Activated CD4-positive, alpha-beta T cell treated with anti-CD3 and anti-CD28 coated beads for 48 hours (primary cell): ENCODE data around the gene LMNTD2.
"Not testable (repeated sequence)": the region's sequence is repeated elsewhere in the genome, so short reads cannot be mapped to it uniquely, and the experiment has no call there.

Source experiments
- DNase-seq: peaks from one replicate; pipeline ENCODE4 v3.0.0-alpha.2; 2020

Gene LMNTD2

DNA sequence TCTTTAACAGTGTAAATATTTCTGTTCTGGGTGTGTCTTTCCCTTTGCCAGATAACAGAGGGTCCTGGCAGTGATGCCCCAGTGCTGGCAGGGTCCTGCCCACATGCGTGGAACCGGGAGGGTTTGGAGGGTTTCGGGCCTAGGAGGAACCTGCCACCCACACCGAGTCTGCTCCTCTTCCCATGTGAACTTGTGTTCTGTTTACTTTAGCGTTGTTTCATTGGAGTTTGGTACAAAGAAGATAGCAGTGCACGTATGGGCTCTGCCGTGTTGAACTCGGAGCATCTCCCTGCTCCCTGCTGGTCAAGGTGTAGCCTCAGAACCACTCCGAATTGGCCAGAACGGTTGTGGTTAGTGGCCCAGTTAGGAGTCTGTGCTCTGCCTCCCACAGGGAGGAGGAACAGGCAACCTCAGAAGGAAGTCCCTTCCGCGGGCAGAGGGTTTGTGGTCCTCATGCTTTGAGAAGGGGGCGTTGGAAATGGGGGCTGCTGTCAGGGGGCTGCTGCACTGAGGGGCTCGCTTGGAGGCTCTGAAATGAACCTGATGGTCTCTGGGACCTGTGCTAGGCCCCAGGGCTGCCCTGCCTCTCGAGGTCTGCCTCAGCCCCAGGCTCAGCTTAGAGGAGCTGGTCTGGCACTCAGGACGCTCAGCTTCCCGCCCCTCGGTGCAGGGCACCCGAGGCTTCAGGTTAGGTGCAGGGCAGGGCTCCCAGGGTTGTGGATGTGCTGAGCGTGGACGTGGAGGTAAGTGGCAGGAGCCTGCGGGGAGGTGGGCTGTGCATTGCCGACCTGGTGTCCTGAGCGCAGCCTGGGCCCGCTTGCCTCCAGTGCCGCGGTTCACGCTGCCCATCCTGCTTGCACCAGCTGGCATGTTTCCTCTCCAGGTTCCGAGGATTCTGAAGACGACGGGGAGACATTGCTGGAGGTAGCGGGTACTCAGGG lies 26.1 kb upstream of the LMNTD2 start:
- DNase-seq, result no peak

- no peak for DNase-seq
These were observed 23.7 kb upstream of the LMNTD2 start for GRCh38 chr11:584287-584686.

- DNase-seq, result no peak
These were observed 21.2 kb upstream of the LMNTD2 start for GRCh38 chr11:581752-582151.

- DNase-seq, result no peak
These were observed 20.8 kb upstream of the LMNTD2 start for GRCh38 chr11:581342-581741.

DNA sequence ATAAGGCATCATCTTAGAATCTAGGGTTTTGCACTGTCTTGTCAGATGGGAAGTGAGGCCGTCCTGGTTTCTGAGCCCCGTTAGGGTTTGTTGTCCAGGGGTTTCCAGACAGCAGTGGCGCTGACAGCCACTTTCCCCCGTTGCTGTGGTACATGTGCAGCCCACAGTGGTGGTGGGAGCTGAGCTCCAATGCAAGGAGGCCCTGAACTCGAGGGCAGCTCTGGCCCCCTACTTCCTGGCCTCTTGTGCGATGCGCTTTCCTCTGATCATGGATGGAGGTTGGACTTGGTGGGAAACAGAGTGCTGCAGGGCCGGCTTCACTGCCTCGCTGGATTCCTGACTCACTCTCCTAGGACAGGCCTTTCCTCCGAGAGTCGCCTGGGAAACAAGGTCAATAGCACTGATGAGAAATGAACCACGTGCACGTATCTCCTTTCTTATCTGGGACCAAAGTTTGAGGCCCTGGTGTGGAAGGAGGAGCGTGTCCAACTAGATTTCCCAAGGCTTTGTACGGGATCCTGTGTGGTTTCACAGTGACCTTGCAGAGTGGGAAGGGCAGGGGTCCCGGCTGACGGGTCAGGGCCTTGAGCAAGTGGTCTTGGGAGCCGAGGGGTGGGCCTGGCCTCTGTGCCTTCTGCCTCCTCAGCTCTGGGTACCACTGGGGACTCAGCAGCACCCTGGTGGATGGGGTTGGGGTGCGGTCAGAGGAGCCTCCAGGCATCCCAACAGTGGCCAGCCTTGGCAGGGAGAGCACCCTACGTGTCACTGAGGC lies 19.5 kb upstream of the LMNTD2 start:
- DNase-seq, result no peak

DNA sequence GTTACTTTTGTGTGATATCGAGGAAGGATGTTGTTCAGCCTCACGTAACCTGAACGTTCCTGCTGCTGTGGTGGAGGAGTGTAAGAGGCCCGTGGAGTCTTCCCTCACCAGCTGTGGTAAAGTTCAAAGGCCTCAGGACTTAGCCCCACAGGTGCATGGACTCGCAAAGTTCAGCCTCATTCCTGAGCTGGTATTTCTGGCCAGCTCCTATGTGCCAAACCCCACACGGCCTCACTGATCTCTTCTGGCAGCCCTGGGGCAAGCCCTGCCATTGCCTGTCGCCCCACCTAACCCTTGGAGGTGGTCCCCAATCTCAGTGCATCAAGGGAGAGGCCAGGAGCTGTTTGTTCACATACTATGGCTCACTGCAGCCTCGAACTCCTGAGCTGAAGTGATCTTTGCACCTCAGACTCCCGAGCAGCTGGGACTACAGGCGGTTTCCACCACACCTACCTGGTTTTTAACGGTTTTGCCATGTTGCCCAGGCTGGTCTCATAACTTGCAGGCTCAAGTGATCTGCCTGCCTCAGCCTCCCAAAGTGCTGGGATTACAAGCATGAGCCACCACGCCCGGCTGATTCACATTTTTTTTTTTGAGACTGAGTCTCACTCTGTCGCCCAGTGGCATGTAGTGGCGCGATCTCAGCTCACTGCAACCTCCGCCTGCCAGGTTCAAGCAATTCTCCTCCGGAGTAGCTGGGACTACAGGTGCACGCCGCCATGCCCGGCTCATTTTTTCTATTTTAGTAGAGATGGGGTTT lies 17.9 kb upstream of the LMNTD2 start:
- no peak for DNase-seq

DNA sequence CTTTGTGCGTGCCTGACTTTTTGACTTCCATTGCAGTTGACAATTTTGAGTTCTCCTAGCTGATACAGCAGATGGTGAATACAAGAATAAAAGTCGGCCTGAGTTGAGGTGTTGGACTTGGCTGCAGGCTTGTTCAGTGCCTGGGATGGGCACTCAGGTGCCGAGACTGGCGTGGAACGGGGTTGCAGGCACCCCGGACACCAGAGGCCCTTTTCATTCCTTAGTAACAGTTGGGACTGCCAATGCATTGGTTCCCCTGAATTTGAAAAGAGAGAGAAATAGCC lies 17.0 kb upstream of the LMNTD2 start:
- DNase-seq, result no peak

DNA sequence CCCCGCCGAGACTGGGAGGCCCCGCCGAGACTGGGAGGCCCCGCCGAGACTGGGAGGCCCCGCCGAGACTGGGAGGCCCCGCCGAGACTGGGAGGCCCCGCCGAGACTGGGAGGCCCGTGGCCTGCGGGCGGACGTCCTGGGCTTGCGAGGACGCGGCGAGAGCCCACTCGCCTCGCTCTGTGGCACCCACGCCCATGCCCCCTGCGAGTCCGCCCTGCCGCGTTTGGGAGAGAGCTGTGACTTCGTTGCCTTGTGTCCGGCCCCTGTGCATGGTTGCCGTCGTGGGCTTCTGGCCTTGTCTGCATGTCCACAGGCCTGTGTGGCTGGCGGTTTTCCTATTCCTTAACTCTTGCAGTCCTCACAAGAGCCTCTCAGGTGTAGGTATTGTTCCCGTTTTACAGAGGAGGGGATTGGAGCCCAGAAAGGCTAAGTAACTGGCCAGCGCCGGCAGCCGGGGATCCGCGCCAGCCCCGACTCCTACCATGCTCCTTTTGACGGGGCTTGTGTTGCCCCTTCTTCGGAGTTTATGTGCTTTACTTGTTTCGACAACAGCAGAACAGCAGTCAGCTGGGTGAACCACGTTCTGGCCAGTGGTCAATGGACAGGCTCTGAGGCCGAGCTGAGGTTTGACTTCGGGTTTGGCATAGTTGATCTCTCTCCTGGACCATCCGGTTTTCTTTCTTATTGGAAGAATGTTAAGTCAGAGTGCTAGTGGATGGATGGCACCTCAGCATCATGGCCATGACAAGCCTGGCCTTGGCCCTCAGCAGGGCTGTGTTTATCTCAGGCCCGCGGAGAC lies 16.5 kb upstream of the LMNTD2 start:
- no peak for DNase-seq

DNA sequence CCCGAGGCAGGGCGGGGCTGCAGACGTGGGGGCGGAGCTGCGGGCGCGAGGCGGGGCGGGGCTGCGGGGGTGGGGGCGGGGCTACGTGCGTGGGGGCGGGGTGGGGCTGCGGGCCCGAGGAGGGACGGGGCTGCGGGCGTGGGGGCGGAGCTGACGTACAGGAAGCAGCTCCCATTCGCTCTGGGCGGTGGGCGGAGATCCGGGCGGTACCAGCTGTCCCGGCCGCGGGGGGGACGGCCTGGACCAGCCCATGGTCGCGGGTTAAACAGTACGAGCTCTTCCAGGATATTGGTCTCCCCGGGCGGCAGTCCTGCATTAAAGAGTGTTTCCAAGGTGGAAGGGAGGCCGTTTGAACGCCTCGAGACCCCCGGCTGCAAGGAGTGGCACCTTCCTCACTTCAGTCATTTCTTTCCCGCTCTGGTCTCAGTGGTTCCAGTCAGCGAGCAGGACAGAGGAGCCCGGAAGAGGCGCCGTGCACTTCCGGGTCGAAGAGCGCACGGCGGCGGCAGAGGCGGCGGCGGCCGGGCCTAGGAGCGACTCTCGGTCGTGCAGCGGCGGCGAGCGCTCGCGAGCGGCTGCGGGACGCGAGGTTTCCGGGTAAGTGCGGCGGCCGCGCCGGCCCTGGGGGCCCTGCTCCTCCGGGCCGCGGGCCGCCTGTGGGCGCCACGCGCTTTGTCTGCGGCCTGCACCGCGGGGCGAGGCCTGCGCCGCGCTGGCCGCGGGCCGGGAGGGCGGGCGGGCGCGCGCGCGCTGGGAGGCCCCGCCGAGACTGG lies 15.6 kb upstream of the LMNTD2 start, which contains the start of gene PHRF1:
Gene PHRF1, plus strand, starts transcription at position 475 of the 773 bp plus-strand sequence. CDS start 5,043 bp downstream, outside the sequence.
- peak; percentile 96 for DNase-seq

GRCh38 chr11:575313-575995 lies 14.9 kb upstream of the LMNTD2 start:
- DNase-seq, result no peak

GRCh38 chr11:574632-575312 lies 14.2 kb upstream of the LMNTD2 start:
- no peak for DNase-seq

DNA sequence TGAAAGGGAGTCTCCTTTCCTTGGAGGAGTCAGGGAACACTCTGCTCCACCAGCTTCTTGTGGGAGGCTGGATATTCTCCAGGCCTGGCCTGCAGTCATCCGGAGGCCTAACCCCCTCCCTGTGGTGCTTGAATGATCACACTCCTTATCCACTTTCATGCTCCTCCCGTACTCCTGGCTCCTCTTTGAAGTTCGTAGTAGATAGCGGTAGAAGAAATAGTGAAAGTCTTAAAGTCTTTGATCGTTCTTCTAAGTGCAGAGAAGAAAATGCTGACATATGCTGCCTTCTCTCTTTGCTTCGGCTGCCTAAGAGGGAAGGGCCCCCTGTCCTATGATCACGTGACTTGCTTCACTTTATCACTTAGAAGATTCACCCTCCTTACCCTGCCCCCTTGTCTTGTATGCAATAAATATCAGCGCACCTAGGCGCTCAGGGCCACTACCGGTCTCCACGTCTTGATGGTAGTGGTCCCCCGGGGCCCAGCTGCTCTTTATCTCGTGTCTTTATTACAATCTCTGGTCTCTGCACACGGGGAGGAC lies 13.6 kb upstream of the LMNTD2 start:
- not testable (repeated sequence) for DNase-seq

DNA sequence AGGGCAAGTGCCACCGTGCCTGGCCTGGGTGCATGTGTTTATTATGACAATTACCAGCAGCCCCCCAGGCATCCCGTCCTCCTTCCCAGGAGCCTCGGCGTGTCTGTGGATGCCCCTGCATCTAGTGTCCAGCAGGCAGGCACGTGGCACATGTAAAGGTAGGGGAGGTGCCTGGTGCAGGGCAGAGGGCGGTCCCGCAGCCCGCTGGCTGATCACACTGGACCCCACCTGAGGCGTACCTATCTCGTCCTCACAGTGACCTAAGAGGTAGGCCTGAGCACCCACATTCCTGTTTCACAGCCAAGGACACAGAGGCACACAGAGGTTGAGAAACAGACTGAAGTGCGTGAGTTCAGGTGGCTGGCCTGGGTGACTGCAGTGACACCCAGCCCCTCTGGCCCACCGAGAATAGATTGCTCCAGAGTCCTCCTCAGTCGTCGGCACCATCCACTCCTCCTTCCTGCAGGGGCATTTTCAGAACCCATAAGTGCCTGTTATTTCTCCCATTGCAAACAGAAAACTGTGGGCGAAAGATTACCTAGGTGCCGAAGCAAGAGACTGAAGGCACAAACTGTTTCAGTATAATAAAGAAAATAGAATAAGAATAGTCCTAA lies 12.7 kb upstream of the LMNTD2 start:
- DNase-seq, result no peak

DNA sequence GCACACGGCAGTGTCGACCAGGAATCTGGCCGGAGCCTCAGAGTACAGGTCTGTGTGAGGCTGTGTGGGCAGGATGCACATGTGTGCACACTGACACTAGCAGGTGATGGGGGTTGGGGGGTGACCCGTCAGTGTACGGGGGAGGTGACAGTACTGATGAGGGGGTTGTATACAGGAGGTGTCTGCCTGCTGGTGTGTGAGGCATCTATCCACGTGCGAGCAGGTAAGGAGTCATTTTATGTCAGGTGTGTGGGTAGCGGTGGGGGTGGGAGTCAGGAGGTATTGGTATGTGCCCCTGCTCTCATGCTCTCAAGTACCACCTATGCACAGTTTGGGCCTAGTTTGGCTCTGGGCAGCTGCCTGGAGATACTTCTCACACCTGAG lies 11.3 kb upstream of the LMNTD2 start:
- no peak for DNase-seq

- DNase-seq, result no peak
These were observed 8.8 kb upstream of the LMNTD2 start for GRCh38 chr11:569158-569885.

GRCh38 chr11:568306-569157 lies 8.0 kb upstream of the LMNTD2 start:
- peak; percentile 95 for DNase-seq

GRCh38 chr11:567629-568292 lies 7.2 kb upstream of the LMNTD2 start:
- DNase-seq, result no peak
